Esophagus muscularis mucosa (tissue), 4 donors: ENCODE results near the gene AMIGO3. TPM values are rescaled to one million over a fixed set of nuclear protein-coding genes. Genes with fewer than 3 reads are reported as not detected.
"Not testable (repeated sequence)": the region's sequence is repeated elsewhere in the genome, so short reads cannot be mapped to it uniquely, and the experiment has no call there.

Experiments
- DNase-seq: peaks from one replicate; pipeline ENCODE4 v3.0.0-alpha.2; 2017; ENCODE audit errors: extremely low spot score
- H3K27ac ChIP-seq, 4 donors: fragments of 200-600 bp; sonication (generic); replicated peaks in 1 of 4; 1 replicate in 3 of 4; 2 replicates in 1 of 4; pipeline ENCODE4 v1.5.1; 2016 to 2019; ENCODE audit warnings: mild to moderate bottlenecking in 1 of 4
- H3K27me3 ChIP-seq, 4 donors: fragments of 200-600 bp; sonication (generic); one replicate each; pipeline versions ENCODE4 v1.5.1 to v1.6.0; 2016 to 2019
- H3K36me3 ChIP-seq, 4 donors: fragments of 200-600 bp; sonication (generic); one replicate each; pipeline ENCODE4 v1.5.1; 2016 to 2019
- H3K4me1 ChIP-seq, 4 donors: fragments of 200-600 bp; sonication (generic); one replicate each; pipeline ENCODE4 v1.5.1; 2016 to 2019
- H3K4me3 ChIP-seq, 4 donors: fragments of 200-600 bp; sonication (generic); 1 replicate in 2 of 4; 2 replicates in 2 of 4; pipeline ENCODE4 v1.5.1; 2016 to 2019; ENCODE audit warnings: mild to moderate bottlenecking in 4 of 4, moderate library complexity in 1 of 4
- H3K9me3 ChIP-seq, 4 donors: fragments of 200-600 bp; sonication (generic); 1 replicate in 3 of 4; 2 replicates in 1 of 4; pipeline ENCODE4 v1.5.1; 2016 to 2019
- EP300 ChIP-seq: sonication (generic); formaldehyde crosslinking; IDR thresholded peaks from one replicate; pipeline ENCODE4 v1.6.1; 2017; ENCODE audit warnings: antibody characterized with exemption
- POLR2A ChIP-seq: fragments of 450-650 bp; IDR thresholded peaks from one replicate; pipeline ENCODE4 v1.6.1; 2017; ENCODE audit warnings: antibody characterized with exemption, moderate library complexity, mild to moderate bottlenecking, low read depth
- POLR2AphosphoS5 ChIP-seq, 2 donors: sonication (generic); formaldehyde crosslinking; IDR thresholded peaks; one replicate each; pipeline ENCODE4 v1.6.1; 2017; ENCODE audit warnings: antibody characterized with exemption in 2 of 2
- WGBS: methylation state at CpG from one replicate; pipeline ENCODE4 v1.1.5; 2018; 5-methylcytosine and 5-hydroxymethylcytosine counted together
- intact Hi-C: fragments of 100-400 bp; cut with DNase I; formaldehyde crosslinking; loops from one replicate; pipeline ENCODE4 v1.15.1; 2023
- total RNA-seq, 4 donors: library from RNA; depleted of rRNA; stranded (reverse); fragments of >200 nt; gene quantifications; one replicate each; pipeline versions ENCODE4 v1.1.0 to v1.2.1, GENCODE V29; 2016
- TF ChIP-seq, protein P1 (sequence below), 3 experiments: fragments of 200-600 bp in 2 of 3; fragments of 450-650 bp in 1 of 3; sonication (generic) in 2 of 3; IDR thresholded peaks; one replicate each; pipeline ENCODE4 v1.5.1; 2017 to 2019; ENCODE audit warnings: antibody characterized with exemption in 3 of 3, mild to moderate bottlenecking in 2 of 3, moderate library complexity in 1 of 3

The AMIGO3 gene
- total RNA-seq, 4 donors from 2014 or later = 1.2 to 1.7 TPM; not detected in 2

DNA sequence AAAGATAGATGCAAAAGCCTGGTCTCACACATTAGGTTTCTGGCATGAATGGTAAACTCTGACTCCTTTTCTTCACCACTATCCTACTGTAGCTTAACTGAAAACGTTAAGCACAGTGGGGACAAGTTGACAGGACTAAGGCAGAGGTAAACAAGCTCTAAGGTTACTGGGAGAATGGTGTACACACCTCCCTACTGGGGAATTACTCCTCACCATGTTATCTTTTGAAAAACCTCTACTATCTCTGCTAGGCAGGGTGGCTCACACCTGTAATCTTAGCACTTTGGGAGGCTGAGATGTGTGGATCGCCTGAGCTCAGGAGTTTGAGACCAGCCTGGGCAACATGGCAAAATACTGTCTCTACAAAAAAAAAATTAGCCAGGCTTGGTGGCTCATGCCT lies 37.7 kb upstream of the AMIGO3 start:
- TF ChIP-seq EP300 (no peak), POLR2A (no peak), POLR2AphosphoS5 (IDR thresholded peaks at IDR 0.05) (no peak)
- TF ChIP-seq, protein P1, sequence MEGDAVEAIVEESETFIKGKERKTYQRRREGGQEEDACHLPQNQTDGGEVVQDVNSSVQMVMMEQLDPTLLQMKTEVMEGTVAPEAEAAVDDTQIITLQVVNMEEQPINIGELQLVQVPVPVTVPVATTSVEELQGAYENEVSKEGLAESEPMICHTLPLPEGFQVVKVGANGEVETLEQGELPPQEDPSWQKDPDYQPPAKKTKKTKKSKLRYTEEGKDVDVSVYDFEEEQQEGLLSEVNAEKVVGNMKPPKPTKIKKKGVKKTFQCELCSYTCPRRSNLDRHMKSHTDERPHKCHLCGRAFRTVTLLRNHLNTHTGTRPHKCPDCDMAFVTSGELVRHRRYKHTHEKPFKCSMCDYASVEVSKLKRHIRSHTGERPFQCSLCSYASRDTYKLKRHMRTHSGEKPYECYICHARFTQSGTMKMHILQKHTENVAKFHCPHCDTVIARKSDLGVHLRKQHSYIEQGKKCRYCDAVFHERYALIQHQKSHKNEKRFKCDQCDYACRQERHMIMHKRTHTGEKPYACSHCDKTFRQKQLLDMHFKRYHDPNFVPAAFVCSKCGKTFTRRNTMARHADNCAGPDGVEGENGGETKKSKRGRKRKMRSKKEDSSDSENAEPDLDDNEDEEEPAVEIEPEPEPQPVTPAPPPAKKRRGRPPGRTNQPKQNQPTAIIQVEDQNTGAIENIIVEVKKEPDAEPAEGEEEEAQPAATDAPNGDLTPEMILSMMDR (IDR thresholded peaks at IDR 0.05) = no peak
- no peak for DNase-seq
- Histone ChIP-seq H3K9me3 (no peaks in the 10 kb centered on the region), H3K27ac (no peak overlapping the region), H3K4me1 (peaks cover 22 to 49% (median 32%) of the 10 kb centered on the region in 4 donors), H3K36me3 (peaks cover 0 to 3% (median 0%) of the 10 kb centered on the region in 4 donors), H3K4me3 (no peak overlapping the region), H3K27me3 (no peaks in the 10 kb centered on the region)
- 80% methylated on average over 2 of the region's 2 CpGs for WGBS
- intact Hi-C loops = no loop called here

DNA sequence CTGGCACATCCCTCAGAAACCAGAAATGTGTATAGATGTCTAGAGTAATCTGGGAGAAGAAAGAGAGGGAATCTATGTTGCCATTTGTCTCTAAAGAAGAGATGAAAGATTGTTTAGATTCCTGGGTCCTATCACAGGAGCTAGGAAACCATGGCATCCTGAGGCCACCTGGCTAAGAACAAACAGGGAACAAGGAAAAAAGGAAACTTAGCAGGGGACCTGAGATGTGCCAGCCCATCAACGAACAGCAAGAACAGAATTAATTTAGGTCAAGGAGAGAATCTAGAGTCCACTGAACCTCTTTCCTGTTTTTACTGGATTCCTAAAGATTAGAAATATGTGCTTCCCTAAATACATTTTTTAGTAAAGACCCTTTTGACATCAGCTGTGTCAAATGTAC lies 36.6 kb upstream of the AMIGO3 start:
- no peak for DNase-seq
- Histone ChIP-seq H3K27ac (no peak overlapping the region), H3K9me3 (no peaks in the 10 kb centered on the region), H3K4me1 (peaks cover 22 to 49% (median 32%) of the 10 kb centered on the region in 4 donors), H3K36me3 (peaks cover 0 to 2% (median 0%) of the 10 kb centered on the region in 4 donors), H3K4me3 (no peak overlapping the region), H3K27me3 (no peaks in the 10 kb centered on the region)
- intact Hi-C loops = no loop called here
- no peak for TF ChIP-seq POLR2AphosphoS5 (IDR thresholded peaks at IDR 0.05)
- WGBS = 64% methylated on average over 1 of the region's 1 CpG

DNA sequence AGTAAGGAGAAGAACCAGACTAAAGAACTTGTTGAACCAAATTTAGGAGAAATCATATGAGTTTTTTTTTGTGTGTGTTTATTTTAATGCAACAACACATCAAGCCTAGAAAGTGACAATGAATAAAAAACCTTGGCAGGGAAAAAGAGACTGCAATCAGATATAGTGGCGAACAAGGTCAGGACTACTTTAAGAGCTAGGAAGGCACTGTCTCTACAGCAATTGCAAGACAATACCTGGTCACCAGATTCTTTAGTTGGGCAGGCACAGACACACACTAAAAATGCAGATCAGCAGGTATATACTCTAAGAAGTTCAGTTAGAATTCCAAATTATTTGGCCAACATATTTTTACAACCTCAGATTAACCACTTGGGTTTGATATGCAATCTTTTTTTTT lies 35.1 kb upstream of the AMIGO3 start:
- WGBS = 86% methylated on average over 1 of the region's 1 CpG
- TF ChIP-seq, protein P1 (IDR thresholded peaks at IDR 0.05) = no peak
- TF ChIP-seq POLR2AphosphoS5 (IDR thresholded peaks at IDR 0.05) = no peak
- no peak for TF ChIP-seq EP300
- TF ChIP-seq POLR2A = no peak
- DNase-seq = no peak
- Histone ChIP-seq H3K27ac (no peak overlapping the region), H3K4me3 (no peak overlapping the region), H3K27me3 (no peaks in the 10 kb centered on the region), H3K9me3 (no peaks in the 10 kb centered on the region), H3K36me3 (no peaks in the 10 kb centered on the region), H3K4me1 (peaks cover 15 to 40% (median 32%) of the 10 kb centered on the region in 4 donors)
- intact Hi-C loops = no loop called here

DNA sequence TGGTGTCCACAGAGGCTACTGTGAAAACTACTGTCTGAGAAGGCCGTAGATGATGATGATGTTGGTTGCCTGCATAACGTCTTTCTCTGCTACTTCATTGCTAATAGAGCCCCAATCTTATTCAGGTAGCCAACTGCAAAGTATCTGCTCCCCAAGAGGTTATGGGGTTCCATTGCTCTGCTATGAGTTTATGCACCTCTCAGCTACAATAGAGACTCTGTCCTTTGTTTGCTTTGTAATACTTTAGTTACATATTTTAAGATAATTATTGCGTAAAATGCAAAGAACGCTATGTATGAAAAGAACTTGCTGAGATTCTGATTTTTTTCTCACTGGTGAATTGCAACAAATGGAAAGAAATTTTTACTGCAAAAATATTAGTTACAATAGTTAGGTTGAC lies 32.0 kb upstream of the AMIGO3 start:
- 97% methylated on average over 4 of the region's 4 CpGs for WGBS
- Histone ChIP-seq H3K4me1 (peaks cover 24 to 39% (median 31%) of the 10 kb centered on the region in 4 donors), H3K27ac (no peak overlapping the region), H3K4me3 (no peak overlapping the region), H3K9me3 (no peaks in the 10 kb centered on the region), H3K27me3 (no peaks in the 10 kb centered on the region), H3K36me3 (peaks cover 0 to 19% (median 14%) of the 10 kb centered on the region in 4 donors)
- TF ChIP-seq, protein P1 (IDR thresholded peaks at IDR 0.05) = no peak
- TF ChIP-seq EP300 = no peak
- TF ChIP-seq POLR2AphosphoS5 (IDR thresholded peaks at IDR 0.05) = no peak
- TF ChIP-seq POLR2A = no peak
- no peak for DNase-seq
- intact Hi-C loops = no loop called here

DNA sequence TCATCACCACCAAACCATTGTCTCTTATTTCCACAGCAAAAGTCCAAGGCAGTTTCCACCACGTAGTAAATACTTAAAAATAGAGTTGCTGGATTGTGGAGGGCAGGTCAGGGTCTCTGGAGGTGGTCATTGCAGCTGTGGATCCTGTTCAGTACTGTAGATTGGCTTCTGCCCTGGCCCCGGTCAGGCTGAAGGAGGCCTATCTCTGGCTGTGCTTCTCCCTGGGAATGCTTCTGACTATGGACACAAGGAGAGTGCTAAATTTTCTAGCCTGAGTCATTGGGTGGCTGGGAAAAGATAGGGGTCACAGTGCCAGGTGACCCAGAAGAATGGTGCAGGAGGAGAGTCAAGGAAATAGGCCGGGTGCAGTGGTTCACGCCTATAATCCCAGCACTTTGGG lies 30.6 kb upstream of the AMIGO3 start:
- TF ChIP-seq POLR2AphosphoS5 (IDR thresholded peaks at IDR 0.05) (no peak), POLR2A (no peak), EP300 (no peak)
- TF ChIP-seq, protein P1 (IDR thresholded peaks at IDR 0.05) = no peak
- H3K4me1 ChIP-seq = peaks cover 15 to 40% (median 35%) of the 10 kb centered on the region in 4 donors
- WGBS = 92% methylated on average over 4 of the region's 4 CpGs

DNA sequence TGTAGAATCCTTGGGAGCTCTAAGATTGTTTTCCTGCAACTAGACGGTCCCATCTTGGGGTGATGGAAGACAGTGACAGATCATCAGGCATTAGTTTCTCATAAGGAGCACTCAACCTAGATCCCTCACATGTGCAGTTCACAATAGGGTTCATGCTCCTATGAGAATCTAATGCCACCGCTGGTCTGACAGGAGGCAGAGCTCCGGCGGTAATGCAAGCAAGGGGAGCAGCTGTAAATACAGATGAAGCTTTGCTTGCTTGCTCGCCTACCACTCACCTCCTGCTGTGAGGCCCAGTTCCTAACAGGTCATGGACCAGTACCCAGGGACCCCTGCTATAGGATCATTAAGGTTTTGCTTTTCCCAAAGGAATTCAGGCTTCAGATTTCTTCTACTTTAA lies 29.4 kb upstream of the AMIGO3 start:
- H3K27me3 ChIP-seq, DNase-seq, H3K27ac ChIP-seq, H3K4me3 ChIP-seq, intact Hi-C loops, H3K9me3 ChIP-seq: not testable (repeated sequence)
- Histone ChIP-seq H3K4me1 (peaks cover 6 to 32% (median 26%) of the 10 kb centered on the region in 4 donors), H3K36me3 (peaks cover 0 to 27% (median 19%) of the 10 kb centered on the region in 4 donors)
- 93% methylated on average over 3 of the region's 5 CpGs for WGBS

More for the DNA sequence above, 30.6 kb upstream of the AMIGO3 start:
- Histone ChIP-seq H3K27me3 (no peaks in the 10 kb centered on the region), H3K9me3 (no peaks in the 10 kb centered on the region), H3K4me3 (no peak overlapping the region), H3K27ac (no peak overlapping the region), H3K36me3 (peaks cover 0 to 26% (median 17%) of the 10 kb centered on the region in 4 donors)
- intact Hi-C loops = no loop called here
- no peak for DNase-seq
